GM12872 (cell line): Measurements from ENCODE around the gene EHBP1L1.

ENCODE experiments used
- TF ChIP-seq, protein P1 (sequence below): IDR thresholded peaks from 3 replicates; pipeline ENCODE4 v1.5.1; 2011; ENCODE audit warnings: low read depth, mild to moderate bottlenecking, low read length, moderate library complexity; ENCODE audit not compliant: insufficient read depth

Gene EHBP1L1

DNA sequence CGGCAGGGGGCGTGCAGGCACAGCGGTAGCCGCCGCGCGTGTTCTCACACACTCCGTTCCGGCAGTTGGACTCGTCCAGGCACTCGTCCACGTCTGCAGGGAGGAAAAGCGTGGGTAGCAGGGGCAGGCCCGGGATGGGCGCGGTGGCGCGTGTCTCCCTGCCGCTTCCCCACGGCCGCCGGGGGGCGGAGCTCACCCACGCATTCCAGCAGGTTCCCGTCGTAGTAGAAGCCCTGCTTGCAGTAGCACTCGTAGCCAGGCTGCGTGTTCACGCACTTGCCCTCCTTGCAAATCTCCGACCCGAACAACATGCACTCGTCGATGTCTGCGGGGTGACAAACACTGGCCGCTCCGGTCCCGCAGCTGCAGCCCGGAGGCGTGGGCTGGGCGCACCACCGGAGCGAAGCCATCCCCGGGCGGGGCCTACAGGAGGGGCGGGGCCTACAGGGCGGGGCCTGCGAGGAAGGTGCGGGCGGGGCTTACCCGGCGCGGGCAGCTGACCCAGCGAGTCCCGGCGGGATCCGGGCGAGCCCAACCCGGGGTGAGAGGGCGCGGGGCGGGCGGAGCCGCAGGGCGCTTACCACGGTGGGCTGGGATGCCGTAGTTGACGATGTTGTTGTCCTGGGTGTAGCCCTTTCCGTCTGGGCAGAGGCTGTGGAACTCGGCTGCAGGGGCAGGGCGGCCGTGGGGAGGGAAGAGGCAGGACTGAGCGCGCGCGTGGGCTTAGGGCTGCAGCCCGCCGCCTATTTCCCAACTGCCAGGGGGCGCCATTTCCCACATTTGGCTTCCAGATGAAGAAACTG lies 35.4 kb upstream of the EHBP1L1 start:
- TF ChIP-seq, protein P1, sequence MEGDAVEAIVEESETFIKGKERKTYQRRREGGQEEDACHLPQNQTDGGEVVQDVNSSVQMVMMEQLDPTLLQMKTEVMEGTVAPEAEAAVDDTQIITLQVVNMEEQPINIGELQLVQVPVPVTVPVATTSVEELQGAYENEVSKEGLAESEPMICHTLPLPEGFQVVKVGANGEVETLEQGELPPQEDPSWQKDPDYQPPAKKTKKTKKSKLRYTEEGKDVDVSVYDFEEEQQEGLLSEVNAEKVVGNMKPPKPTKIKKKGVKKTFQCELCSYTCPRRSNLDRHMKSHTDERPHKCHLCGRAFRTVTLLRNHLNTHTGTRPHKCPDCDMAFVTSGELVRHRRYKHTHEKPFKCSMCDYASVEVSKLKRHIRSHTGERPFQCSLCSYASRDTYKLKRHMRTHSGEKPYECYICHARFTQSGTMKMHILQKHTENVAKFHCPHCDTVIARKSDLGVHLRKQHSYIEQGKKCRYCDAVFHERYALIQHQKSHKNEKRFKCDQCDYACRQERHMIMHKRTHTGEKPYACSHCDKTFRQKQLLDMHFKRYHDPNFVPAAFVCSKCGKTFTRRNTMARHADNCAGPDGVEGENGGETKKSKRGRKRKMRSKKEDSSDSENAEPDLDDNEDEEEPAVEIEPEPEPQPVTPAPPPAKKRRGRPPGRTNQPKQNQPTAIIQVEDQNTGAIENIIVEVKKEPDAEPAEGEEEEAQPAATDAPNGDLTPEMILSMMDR = peak; percentile 82

DNA sequence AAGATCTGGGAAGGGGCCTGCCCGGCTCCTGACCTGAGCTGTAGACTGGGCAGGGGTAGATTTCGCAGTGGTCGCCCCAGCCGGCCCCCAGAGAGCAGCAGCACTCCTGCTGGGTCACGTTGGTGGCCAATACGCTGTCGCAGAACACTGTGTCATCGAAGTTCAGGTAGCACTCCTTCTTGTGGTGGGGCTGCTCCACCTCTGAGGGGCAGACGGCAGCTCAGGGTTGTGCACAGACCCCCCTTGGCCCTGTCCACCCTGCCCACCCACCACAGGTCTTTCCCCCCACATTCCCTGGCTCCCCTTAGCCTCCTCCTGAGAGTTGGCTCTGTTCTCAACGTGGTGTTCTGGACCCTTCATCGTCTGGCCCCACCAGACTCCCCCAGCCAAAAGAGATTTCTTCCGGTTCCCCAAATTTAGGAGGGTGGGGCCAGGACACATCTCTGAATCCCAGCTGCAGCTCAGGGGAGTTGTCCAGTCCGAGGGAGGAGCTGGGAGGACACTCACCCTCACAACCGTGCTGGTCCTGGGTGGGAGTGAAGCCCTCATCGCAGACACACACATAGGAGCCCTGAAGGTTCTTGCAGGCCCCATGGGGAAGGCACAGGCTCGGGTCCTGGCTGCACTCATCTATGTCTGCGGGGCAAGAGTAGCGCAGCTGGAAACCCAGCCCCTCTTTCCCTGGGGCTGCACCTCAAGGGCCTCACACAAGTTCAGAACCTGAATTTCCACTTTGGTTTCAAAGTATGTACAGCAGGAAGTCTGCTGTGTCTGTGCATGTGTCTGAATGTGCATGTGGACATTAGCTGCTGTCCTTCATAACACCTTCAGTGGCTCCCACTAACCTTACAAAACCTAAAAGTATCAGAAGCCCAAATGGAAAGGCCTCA lies 34.5 kb upstream of the EHBP1L1 start:
- TF ChIP-seq, protein P1 = no peak

DNA sequence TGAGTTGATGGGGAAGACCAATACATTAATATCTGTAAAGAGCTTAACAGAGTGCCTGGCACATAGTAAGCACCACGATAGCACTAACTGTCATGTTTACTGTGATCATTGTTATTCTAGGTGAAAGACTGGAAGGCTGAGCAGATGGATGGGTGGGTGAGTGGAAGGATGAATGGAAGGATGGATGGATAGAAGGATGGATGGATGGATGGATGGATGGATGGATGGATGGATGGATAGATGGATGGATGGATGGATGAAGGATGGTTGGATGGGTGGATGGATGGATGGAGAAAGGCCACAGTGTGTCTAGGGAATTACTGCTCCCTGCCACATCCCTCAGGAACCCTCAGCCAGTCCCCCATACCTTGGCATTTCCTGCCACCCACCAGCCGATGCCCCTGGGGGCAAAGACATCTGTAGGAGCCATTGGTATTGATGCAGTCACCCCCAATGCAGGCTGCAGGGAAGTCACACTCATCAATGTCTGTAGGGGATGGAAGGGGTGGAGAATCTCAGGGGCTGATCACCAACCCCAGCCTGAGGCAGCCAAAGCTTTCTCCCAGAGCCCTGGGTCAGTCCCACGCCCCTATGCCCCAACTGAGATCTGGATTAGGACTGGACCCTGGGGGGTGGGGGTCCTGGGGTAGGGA lies 33.0 kb upstream of the EHBP1L1 start:
- TF ChIP-seq, protein P1 = no peak

DNA sequence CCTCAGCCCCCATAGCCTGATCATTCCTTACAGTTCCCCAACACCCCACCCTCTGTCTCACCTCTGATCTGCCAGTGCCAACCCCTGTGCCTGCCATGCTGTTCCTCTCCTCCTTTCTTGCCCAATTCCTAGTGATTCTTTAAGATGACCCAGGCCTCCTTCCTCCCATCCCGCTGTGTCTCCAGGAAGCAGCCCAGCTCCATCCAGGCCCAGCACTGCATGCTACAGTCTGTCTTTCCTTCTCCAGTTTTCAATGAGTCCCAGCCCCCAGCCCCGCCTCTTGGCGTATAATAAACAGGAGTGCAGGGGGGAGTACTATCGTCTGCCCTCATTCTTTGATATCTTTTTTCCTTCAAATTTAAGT lies 30.0 kb upstream of the EHBP1L1 start:
- TF ChIP-seq, protein P1 = no peak

DNA sequence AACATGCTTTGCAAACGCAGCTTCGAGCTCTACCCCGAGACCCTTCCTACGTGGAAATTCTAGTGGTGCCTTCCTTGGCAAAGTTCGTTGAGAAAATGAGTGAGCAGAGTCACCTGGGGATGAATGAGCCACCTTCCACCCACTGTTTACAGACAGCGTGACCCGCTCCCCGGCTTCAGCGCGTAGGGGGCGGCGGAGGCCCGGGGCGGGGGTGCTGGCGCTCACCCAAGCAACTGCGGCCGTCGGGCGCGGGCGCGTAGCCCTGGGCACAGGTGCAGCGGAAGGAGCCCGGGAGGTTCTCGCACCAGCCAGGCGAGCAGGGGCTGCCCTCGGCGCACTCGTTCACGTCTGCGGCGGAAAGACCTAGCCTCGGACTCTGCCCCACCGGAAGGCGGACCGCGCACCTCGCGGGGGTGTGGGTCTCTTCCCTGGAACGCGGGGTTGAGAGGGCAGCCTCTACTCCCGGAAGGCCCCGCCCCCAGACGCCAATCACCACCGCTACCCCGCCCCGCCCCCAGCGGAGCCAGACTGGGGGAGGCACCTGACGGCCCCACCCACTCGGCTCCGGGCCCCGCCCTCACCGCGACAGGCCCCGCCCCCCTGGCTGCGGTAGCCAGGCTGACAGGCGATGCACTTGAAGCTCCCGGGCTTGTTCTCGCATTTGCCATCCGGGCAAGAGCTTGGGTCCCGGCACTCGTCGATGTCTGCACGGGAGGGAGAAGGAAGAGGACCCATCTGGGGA lies 29.5 kb upstream of the EHBP1L1 start:
- TF ChIP-seq, protein P1 = no peak

DNA sequence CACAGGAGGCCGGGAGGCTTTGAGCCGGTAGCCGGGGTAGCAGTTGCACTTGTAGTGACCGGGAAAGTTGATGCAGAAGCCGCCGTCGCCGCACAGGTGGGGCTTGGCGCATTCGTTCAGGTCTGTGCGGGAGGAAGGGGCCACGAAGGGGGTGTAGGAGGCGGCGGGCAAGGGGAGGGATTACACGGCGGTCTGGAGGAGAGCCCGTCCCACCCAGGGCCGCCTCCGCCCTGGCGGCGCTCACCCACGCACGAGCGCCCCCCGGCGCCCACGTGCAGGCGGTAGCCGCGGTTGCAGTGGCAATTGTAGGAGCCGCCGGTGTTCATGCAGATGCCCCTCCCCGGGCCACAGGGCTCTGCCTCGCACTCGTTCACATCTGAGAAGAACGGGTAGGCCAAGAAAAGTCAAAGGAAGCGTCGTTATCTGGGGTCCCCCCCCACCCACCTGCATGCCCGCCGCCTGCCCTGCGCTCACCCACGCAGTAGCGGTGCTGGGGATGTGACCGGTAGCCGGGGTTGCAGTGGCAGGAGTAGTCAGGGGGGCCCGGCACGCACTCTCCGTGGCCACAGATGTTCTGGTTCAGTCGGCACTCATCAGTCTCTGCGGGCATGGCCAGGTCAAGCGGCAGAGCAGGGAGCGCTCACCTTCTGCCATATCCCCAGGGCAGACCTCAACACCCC lies 28.3 kb upstream of the EHBP1L1 start:
- TF ChIP-seq, protein P1 = no peak
